GM18951 (cell line): Measurements from ENCODE around the gene ARHGEF38.
"Not testable (repeated sequence)": the region's sequence is repeated elsewhere in the genome, so short reads cannot be mapped to it uniquely, and the experiment has no call there.

Experiments used
- POLR2A ChIP-seq: IDR thresholded peaks from 4 replicates; pipeline ENCODE4 v1.6.1; 2011; ENCODE audit warnings: mild to moderate bottlenecking; ENCODE audit not compliant: insufficient read length, insufficient read depth; ENCODE audit errors: extremely low read depth
- in situ Hi-C: fragments of 300-500 bp; cut with MboI; formaldehyde crosslinking; loops from one replicate; pipeline ENCODE4 v1.12.0; 2022; ENCODE audit warnings: low sequenced_read_pairs, mixed read lengths, inconsistent platforms; ENCODE audit not compliant: unreplicated experiment

ARHGEF38 gene

DNA sequence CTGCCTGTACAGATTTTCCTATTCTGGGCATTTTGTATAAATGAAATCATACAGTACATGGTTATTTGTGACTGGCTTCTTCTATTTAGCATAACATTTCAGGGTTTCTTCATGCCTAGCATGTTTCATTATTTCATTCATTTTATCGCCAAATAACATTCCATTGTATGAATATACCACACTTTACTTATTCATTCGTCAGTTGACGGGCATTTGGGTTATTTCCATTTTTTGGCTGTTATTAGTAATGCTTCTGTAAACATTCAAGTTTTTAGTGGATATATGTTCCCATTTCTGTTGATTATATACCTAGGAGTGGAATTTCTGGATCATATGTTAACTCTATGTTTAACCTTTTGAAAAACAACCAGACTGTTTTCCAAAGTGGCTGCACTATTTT lies 108.6 kb downstream of the ARHGEF38 start:
- TF ChIP-seq POLR2A: no peak
- in situ Hi-C loops: no loop called here

- in situ Hi-C loops: no loop called here
- TF ChIP-seq POLR2A: no peak
These were observed 110.7 kb downstream of the ARHGEF38 start for GRCh38 chr4:105662935-105663675.

GRCh38 chr4:105666693-105667092 lies 114.3 kb downstream of the ARHGEF38 start:
- no peak for TF ChIP-seq POLR2A
- in situ Hi-C loops: no loop called here

DNA sequence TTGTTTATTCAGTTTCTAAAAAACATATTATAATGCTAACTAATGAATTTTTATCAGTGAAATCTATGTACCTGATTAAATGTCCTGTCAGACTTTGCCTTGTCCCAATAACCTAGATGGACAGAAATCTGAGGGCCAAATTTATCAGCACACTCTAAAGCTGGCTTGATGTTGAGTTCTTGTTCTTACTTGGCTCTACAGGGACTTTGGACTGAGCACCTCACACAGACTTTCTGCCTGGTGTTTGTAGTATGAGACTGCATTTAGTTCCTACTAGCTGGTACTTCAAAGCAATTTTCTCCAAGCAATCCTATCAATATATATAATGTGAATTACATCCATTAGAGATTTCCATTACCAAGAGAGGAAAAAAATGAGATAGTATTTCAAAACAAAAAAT lies 118.3 kb downstream of the ARHGEF38 start:
- in situ Hi-C loops: no loop called here
- no peak for TF ChIP-seq POLR2A

DNA sequence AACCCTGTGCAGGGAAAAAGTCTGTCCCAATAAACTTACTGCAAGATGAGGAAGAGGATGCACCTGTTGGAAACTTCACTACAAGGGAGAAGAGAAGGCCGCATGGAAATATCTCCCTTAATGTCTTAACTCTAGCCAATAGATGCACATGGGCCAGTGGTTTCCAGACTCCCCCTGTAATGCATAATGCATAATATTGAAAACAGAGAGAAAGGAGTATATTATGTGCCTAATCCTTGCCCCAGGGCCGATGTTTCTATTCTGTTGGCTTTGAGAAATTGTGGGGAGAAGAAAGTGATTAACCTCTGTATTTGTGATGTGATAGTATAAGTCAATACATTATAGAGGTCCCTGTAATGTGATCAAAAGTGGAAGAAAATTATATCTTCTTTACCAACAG lies 118.9 kb downstream of the ARHGEF38 start:
- in situ Hi-C loops: no loop called here
- no peak for TF ChIP-seq POLR2A

DNA sequence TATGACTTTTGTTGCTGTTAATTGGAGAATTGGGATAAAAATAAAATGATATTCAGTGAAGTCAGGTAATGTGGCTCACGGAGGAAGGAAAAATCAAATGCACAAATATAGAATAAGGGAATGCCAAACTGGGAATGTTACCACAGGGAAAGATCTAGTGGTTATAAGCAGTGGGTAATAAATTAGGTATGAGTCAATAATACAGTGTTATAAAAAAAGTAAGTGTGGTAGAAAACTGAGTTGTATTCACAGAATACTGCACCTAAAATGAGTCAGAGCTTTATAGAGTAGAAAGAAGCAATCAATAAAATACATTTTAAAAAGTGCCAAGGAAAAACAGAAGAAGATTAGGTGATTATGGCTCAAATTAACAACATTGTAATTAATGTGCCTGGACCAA lies 121.6 kb downstream of the ARHGEF38 start:
- TF ChIP-seq POLR2A: no peak
- in situ Hi-C loops: no loop called here

GRCh38 chr4:105677709-105678108 lies 125.3 kb downstream of the ARHGEF38 start:
- TF ChIP-seq POLR2A: no peak

GRCh38 chr4:105679186-105679585 lies 126.8 kb downstream of the ARHGEF38 start:
- TF ChIP-seq POLR2A: no peak
- in situ Hi-C loops: no loop called here

More at GRCh38 chr4:105677709-105678108, 125.3 kb downstream of the ARHGEF38 start:
- in situ Hi-C loops: no loop called here

DNA sequence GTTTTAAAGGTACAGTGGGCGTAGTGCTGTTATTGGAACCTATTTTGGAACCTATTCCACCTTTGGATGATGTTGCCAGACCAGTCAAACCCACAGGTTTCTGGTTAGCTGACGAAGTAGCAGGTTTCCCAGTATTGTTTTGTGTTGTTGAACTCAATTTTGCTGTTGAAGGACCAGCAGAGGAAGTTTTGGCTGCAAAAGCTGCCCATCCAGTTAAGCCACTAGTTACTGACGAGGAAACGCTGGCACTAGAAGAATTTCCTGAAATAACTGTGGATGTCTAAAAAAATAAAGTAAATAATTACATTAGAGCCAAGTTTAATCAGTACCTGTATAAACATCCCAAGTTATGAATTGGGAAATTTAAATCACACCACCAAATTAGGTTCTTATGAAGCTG lies 130.6 kb downstream of the ARHGEF38 start:
- in situ Hi-C loops: no loop called here
- no peak for TF ChIP-seq POLR2A

- in situ Hi-C loops: no loop called here
- no peak for TF ChIP-seq POLR2A
These were observed 134.2 kb downstream of the ARHGEF38 start for GRCh38 chr4:105686571-105686970.

- in situ Hi-C loops: not testable (repeated sequence)
These were observed 142.4 kb downstream of the ARHGEF38 start for GRCh38 chr4:105694812-105695211.

DNA sequence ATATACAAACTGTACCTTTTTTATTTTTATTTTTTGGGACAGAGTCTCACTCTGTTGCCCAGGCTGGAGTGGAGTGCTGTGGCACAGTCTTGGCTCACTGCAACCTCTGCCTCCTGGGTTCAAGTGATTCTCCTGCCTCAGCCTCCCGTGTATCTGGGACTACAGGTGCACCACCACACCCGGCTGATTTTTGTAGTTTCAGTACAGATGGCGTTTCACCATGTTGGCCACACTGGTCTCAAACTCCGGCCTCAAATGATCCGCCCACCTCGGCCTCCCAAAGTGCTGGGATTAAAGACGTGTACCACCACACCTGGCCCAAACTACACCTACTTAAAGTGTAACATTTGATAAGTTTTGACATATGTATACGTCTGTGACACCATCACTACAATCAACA lies 143.4 kb downstream of the ARHGEF38 start:
- in situ Hi-C loops: not testable (repeated sequence)

DNA sequence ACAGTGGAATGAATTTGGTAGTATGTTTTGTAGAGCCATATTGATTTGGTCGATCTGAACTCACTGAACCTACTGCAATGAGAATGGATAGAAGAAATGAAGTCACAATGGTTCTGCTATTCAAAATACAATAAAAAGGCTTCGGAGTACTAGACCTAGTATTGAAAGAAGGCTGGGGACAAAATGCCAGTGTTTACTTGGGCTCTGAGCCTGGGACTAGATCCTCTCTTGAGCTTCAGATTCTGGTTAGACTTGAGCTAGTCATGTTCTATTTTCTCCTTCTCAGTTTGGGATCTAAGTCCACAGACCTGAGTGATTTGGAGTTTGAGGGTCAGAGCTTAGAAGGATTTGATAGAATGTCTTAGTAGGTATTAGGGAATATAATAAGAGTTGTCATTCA lies 146.2 kb downstream of the ARHGEF38 start:
- in situ Hi-C loops: no loop called here
- no peak for TF ChIP-seq POLR2A

- in situ Hi-C loops: loop anchor here (25.0 kb wide), 1 partner anchor 195 kb away; no protein-coding TSS in a partner anchor
- TF ChIP-seq POLR2A: no peak
These were observed 155.4 kb downstream of the ARHGEF38 start for GRCh38 chr4:105707782-105708180.
